Neural progenitor cell (in vitro differentiated cells): ENCODE results near the gene DTD2.

Experiments
- CTCF ChIP-seq: fragments of 200-600 bp; sonication (generic); IDR thresholded peaks from 2 replicates; pipeline ENCODE4 v1.5.1; 2017; ENCODE audit warnings: antibody characterized with exemption, mild to moderate bottlenecking
- EZH2 ChIP-seq: fragments of 200-600 bp; sonication (generic); IDR thresholded peaks from 2 replicates; pipeline ENCODE4 v1.6.1; 2017; ENCODE audit warnings: antibody characterized with exemption, mild to moderate bottlenecking, moderate library complexity

- TF ChIP-seq CTCF (no peak), EZH2 (no peak)
Observed at GRCh38 chr14:31466554-31466953, 9.2 kb upstream of the DTD2 start.
